Panc1 (cell line): Measurements from ENCODE around the gene RETNLB.

Experiments
- POLR2AphosphoS5 ChIP-seq: IDR thresholded peaks from 2 replicates; pipeline ENCODE4 v1.6.1; 2012; ENCODE audit warnings: mild to moderate bottlenecking, low read depth, low read length, moderate library complexity
- SIN3A ChIP-seq: IDR thresholded peaks from 2 replicates; pipeline ENCODE4 v1.6.1; 2012; ENCODE audit warnings: low read depth, mild to moderate bottlenecking, low read length, moderate library complexity, borderline replicate concordance; ENCODE audit not compliant: insufficient read depth
- TCF7L2 ChIP-seq: IDR thresholded peaks from 2 replicates; pipeline ENCODE4 v1.6.1; 2011; ENCODE audit warnings: mild to moderate bottlenecking, low read depth, low read length, inconsistent platforms
- TF ChIP-seq, protein P1 (sequence below): fragments of 450-650 bp; IDR thresholded peaks from 2 replicates; pipeline ENCODE4 v1.5.1; 2017; ENCODE audit warnings: mild to moderate bottlenecking
- TF ChIP-seq, protein P2 (sequence below), 2 experiments: IDR thresholded peaks; 2 replicates each; pipeline ENCODE4 v1.6.1; 2011 to 2012; ENCODE audit warnings: low read depth in 2 of 2, control low read depth in 1 of 2, low read length in 1 of 2, mild to moderate bottlenecking in 1 of 2, moderate library complexity in 1 of 2; ENCODE audit not compliant: insufficient read depth in 1 of 2

DNA sequence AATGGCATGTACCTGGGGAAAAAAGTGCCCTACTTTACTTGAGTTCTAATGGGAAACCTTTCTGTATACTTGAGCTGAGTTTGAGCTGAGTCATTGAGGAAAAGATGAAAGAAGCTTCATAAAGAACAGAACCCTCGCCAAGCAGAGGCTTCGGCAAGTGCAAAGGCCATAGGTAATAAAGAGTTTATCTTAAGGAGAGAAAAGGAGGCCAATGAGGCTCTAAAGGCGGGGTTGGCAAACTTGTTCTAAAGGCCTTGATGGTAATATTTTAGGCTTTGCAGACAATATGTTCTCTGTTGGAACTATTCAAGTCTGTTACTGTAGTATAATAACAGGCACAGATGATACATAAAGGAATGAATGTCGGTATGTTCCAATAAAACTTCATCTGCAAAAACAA, 47.8 kb upstream of the RETNLB start:
- TF ChIP-seq, protein P1, sequence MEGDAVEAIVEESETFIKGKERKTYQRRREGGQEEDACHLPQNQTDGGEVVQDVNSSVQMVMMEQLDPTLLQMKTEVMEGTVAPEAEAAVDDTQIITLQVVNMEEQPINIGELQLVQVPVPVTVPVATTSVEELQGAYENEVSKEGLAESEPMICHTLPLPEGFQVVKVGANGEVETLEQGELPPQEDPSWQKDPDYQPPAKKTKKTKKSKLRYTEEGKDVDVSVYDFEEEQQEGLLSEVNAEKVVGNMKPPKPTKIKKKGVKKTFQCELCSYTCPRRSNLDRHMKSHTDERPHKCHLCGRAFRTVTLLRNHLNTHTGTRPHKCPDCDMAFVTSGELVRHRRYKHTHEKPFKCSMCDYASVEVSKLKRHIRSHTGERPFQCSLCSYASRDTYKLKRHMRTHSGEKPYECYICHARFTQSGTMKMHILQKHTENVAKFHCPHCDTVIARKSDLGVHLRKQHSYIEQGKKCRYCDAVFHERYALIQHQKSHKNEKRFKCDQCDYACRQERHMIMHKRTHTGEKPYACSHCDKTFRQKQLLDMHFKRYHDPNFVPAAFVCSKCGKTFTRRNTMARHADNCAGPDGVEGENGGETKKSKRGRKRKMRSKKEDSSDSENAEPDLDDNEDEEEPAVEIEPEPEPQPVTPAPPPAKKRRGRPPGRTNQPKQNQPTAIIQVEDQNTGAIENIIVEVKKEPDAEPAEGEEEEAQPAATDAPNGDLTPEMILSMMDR = no peak
- TF ChIP-seq POLR2AphosphoS5 (no peak), SIN3A (no peak), TCF7L2 (no peak)
- TF ChIP-seq, protein P2, sequence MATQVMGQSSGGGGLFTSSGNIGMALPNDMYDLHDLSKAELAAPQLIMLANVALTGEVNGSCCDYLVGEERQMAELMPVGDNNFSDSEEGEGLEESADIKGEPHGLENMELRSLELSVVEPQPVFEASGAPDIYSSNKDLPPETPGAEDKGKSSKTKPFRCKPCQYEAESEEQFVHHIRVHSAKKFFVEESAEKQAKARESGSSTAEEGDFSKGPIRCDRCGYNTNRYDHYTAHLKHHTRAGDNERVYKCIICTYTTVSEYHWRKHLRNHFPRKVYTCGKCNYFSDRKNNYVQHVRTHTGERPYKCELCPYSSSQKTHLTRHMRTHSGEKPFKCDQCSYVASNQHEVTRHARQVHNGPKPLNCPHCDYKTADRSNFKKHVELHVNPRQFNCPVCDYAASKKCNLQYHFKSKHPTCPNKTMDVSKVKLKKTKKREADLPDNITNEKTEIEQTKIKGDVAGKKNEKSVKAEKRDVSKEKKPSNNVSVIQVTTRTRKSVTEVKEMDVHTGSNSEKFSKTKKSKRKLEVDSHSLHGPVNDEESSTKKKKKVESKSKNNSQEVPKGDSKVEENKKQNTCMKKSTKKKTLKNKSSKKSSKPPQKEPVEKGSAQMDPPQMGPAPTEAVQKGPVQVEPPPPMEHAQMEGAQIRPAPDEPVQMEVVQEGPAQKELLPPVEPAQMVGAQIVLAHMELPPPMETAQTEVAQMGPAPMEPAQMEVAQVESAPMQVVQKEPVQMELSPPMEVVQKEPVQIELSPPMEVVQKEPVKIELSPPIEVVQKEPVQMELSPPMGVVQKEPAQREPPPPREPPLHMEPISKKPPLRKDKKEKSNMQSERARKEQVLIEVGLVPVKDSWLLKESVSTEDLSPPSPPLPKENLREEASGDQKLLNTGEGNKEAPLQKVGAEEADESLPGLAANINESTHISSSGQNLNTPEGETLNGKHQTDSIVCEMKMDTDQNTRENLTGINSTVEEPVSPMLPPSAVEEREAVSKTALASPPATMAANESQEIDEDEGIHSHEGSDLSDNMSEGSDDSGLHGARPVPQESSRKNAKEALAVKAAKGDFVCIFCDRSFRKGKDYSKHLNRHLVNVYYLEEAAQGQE (IDR thresholded peaks at IDR 0.05; ENCODE audit: insufficient read depth in 1 of 2, low read depth in 2 of 2, low read length in 1 of 2) = no peak
